HepG2 (cell line): ENCODE results near the gene CRIM1. TPM values are rescaled to one million over a fixed set of nuclear protein-coding genes. Genes with fewer than 3 reads are reported as not detected.
A peak's percentile ranks its signal among the peaks of the same experiment; 100 is the strongest.

Source experiments
- ATF5 ChIP-seq: sonication (generic); formaldehyde crosslinking; IDR thresholded peaks from 2 replicates; pipeline ENCODE4 v1.4.0; 2020; ENCODE audit warnings: mild to moderate bottlenecking, low read depth, missing genetic modification reagents
- CAMTA2 ChIP-seq: sonication (generic); formaldehyde crosslinking; IDR thresholded peaks from 2 replicates; pipeline ENCODE4 v1.4.0; 2020; ENCODE audit warnings: mild to moderate bottlenecking, missing genetic modification reagents, borderline replicate concordance
- CCAR2 ChIP-seq: fragments of 200-400 bp; formaldehyde crosslinking; optimal IDR thresholded peaks from 2 replicates; pipeline ENCODE3; 2018; ENCODE audit warnings: low read depth, mild to moderate bottlenecking, low read length, moderate library complexity
- FOXC1 ChIP-seq: sonication (generic); formaldehyde crosslinking; IDR thresholded peaks from 2 replicates; pipeline ENCODE4 v1.8.0; 2022; ENCODE audit warnings: mild to moderate bottlenecking, missing genetic modification reagents, borderline replicate concordance
- FOXM1 ChIP-seq: sonication (generic); formaldehyde crosslinking; IDR thresholded peaks from 2 replicates; pipeline ENCODE4 v1.5.0; 2020; ENCODE audit warnings: missing genetic modification reagents
- GMEB2 ChIP-seq: IDR thresholded peaks from 2 replicates; pipeline ENCODE4 v1.6.1; 2016; ENCODE audit warnings: missing biosample characterization, missing genetic modification reagents, low read depth
- GTF3A ChIP-seq: sonication (generic); formaldehyde crosslinking; conservative IDR thresholded peaks from 2 replicates; pipeline ENCODE4 v1.4.0; 2020; ENCODE audit warnings: mild to moderate bottlenecking, missing genetic modification reagents
- GZF1 ChIP-seq: sonication (generic); formaldehyde crosslinking; IDR thresholded peaks from 2 replicates; pipeline ENCODE4 v1.5.1; 2020; ENCODE audit warnings: mild to moderate bottlenecking, missing genetic modification reagents
- HOXA9 ChIP-seq: sonication (generic); formaldehyde crosslinking; IDR thresholded peaks from 2 replicates; pipeline ENCODE4 v1.8.1; 2022; ENCODE audit warnings: missing genetic modification reagents, mild to moderate bottlenecking, moderate library complexity, borderline replicate concordance
- KDM5A ChIP-seq: fragments of 200-600 bp; sonication (generic); IDR thresholded peaks from 2 replicates; pipeline ENCODE4 v1.7.0; 2018; ENCODE audit warnings: antibody characterized with exemption, mild to moderate bottlenecking, low read length, borderline replicate concordance
- KMT2A ChIP-seq: sonication (generic); formaldehyde crosslinking; IDR thresholded peaks from 2 replicates; pipeline ENCODE4 v1.4.0; 2020; ENCODE audit warnings: missing genetic modification reagents
- MAX ChIP-seq: IDR thresholded peaks from 2 replicates; pipeline ENCODE4 v1.6.1; 2012; ENCODE audit warnings: inconsistent platforms
- MIXL1 ChIP-seq: IDR thresholded peaks from 2 replicates; pipeline ENCODE4 v1.6.1; 2016
- NFRKB ChIP-seq: fragments of 450-650 bp; IDR thresholded peaks from 2 replicates; pipeline ENCODE4 v1.6.1; 2017
- PCBP2 ChIP-seq: fragments of 200-400 bp; formaldehyde crosslinking; optimal IDR thresholded peaks from 2 replicates; pipeline ENCODE3; 2018; ENCODE audit warnings: low read length, low read depth; ENCODE audit not compliant: poor library complexity, severe bottlenecking
- PRDM15 ChIP-seq: sonication (generic); formaldehyde crosslinking; IDR thresholded peaks from 2 replicates; pipeline ENCODE4 v1.4.0; 2020; ENCODE audit warnings: missing genetic modification reagents
- RBFOX2 ChIP-seq: fragments of 200-400 bp; formaldehyde crosslinking; IDR thresholded peaks from 2 replicates; pipeline ENCODE4 v1.6.1; 2017; ENCODE audit warnings: low read depth, mild to moderate bottlenecking, low read length
- RFXAP ChIP-seq: sonication (generic); formaldehyde crosslinking; IDR thresholded peaks from 2 replicates; pipeline ENCODE4 v1.4.0; 2020; ENCODE audit warnings: missing genetic modification reagents, borderline replicate concordance
- ZIK1 ChIP-seq: sonication (generic); formaldehyde crosslinking; IDR thresholded peaks from 2 replicates; pipeline ENCODE4 v1.5.0; 2020; ENCODE audit warnings: mild to moderate bottlenecking, low read depth, missing genetic modification reagents, borderline replicate concordance
- ZNF687 ChIP-seq: sonication (generic); formaldehyde crosslinking; IDR thresholded peaks from 2 replicates; pipeline ENCODE4 v1.5.1; 2020; ENCODE audit warnings: mild to moderate bottlenecking, missing genetic modification reagents, moderate library complexity
- ZNF777 ChIP-seq: sonication (generic); formaldehyde crosslinking; IDR thresholded peaks from 2 replicates; pipeline ENCODE4 v1.4.0; 2020; ENCODE audit warnings: missing genetic modification reagents
- ZNF850 ChIP-seq: sonication (generic); formaldehyde crosslinking; conservative IDR thresholded peaks from 2 replicates; pipeline ENCODE4 v1.9.0; 2021; ENCODE audit warnings: mild to moderate bottlenecking, missing genetic modification reagents
- polyA plus RNA-seq, 8 experiments: library from polyadenylated mRNA; depleted of rRNA in 3 of 8; stranded (reverse) in 7 of 8; unstranded in 1 of 8; fragments of >200 nt; fragmentation: Illumina TruSeq in 4 of 8; extraction: Trizol in 4 of 8; gene quantifications; 2 replicates each; pipeline versions ENCODE4 v1.2.1 to v1.2.3, GENCODE V29; 2011 to 2016; ENCODE audit warnings: low read depth in 4 of 8, missing spikeins in 1 of 8, mixed read lengths in 1 of 8; ENCODE audit not compliant: insufficient read depth in 1 of 8
- total RNA-seq, 5 experiments: library from RNA; depleted of rRNA; stranded (reverse); fragments of >200 nt; fragmentation: Illumina TruSeq; extraction: Trizol; gene quantifications; 2 replicates each; pipeline ENCODE4 v1.2.3, GENCODE V29; 2016; ENCODE audit warnings: low read depth in 1 of 5

The CRIM1 gene
- total and polyA plus RNA-seq, 2 of the 13 experiments (the other 11 are each of a cell fraction or from before 2014, with no cell fraction given): 39.1 to 69.9 TPM

GRCh38 chr2:36459725-36460137, 104.2 kb downstream of the CRIM1 start (continued):
- TF ChIP-seq PCBP2 (no peak), ATF5 (CRISPR knock-in tag) (no peak), KDM5A (no peak), HOXA9 (CRISPR knock-in tag) (no peak), ZIK1 (CRISPR knock-in tag) (no peak), PRDM15 (CRISPR knock-in tag) (no peak), GTF3A (CRISPR knock-in tag) (no peak), ZNF777 (CRISPR knock-in tag) (no peak), CAMTA2 (CRISPR knock-in tag) (no peak), MIXL1 (CRISPR knock-in tag) (peak; percentile 33; the same call in 1 of the 2 replicates), MAX (no peak), FOXC1 (peak; percentile 36; the same call in 1 of the 2 replicates), FOXM1 (CRISPR knock-in tag) (no peak), ZNF850 (CRISPR knock-in tag) (no peak), RFXAP (CRISPR knock-in tag) (peak; percentile 36; the same call in 1 of the 2 replicates), CCAR2 (no peak), KMT2A (no peak), GZF1 (CRISPR knock-in tag) (no peak), RBFOX2 (no peak), GMEB2 (CRISPR knock-in tag) (no peak), NFRKB (no peak), ZNF687 (CRISPR knock-in tag) (no peak)
